ENCODE measurements around the gene MAP3K6.

- TF ChIP-seq, protein P1, sequence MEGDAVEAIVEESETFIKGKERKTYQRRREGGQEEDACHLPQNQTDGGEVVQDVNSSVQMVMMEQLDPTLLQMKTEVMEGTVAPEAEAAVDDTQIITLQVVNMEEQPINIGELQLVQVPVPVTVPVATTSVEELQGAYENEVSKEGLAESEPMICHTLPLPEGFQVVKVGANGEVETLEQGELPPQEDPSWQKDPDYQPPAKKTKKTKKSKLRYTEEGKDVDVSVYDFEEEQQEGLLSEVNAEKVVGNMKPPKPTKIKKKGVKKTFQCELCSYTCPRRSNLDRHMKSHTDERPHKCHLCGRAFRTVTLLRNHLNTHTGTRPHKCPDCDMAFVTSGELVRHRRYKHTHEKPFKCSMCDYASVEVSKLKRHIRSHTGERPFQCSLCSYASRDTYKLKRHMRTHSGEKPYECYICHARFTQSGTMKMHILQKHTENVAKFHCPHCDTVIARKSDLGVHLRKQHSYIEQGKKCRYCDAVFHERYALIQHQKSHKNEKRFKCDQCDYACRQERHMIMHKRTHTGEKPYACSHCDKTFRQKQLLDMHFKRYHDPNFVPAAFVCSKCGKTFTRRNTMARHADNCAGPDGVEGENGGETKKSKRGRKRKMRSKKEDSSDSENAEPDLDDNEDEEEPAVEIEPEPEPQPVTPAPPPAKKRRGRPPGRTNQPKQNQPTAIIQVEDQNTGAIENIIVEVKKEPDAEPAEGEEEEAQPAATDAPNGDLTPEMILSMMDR (IDR thresholded peaks at IDR 0.05), result no peak
- no peak for TF ChIP-seq POLR2A (IDR thresholded peaks at IDR 0.05)
These were observed 19.7 kb downstream of the MAP3K6 start for GRCh38 chr1:27346991-27347624.
